ENCODE measurements around the gene PCNX2.

Gene PCNX2

DNA sequence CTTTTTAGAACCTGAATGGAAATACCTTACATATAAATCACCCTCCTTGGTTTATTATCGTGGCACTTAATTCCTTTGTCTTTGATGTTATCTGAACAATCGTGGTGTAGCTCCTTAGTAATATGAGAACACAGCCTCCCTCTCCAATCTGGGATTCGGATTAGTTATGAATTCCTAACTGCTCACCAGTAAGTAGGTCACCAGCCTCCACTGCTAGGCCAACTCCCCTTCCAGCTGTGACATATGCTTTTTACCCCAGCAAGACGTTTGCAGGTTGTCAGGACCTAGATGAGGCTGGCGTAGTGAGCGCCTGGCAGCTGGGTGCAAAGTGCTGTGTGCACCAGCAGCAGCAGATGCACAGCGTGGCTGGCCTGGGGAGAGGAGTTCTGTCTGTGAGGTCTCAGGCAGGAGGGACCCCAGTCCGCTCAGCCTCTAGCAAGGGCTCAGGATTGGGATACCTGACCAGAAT is 306.9 kb downstream of the PCNX2 start:
- TF ChIP-seq, protein P1, sequence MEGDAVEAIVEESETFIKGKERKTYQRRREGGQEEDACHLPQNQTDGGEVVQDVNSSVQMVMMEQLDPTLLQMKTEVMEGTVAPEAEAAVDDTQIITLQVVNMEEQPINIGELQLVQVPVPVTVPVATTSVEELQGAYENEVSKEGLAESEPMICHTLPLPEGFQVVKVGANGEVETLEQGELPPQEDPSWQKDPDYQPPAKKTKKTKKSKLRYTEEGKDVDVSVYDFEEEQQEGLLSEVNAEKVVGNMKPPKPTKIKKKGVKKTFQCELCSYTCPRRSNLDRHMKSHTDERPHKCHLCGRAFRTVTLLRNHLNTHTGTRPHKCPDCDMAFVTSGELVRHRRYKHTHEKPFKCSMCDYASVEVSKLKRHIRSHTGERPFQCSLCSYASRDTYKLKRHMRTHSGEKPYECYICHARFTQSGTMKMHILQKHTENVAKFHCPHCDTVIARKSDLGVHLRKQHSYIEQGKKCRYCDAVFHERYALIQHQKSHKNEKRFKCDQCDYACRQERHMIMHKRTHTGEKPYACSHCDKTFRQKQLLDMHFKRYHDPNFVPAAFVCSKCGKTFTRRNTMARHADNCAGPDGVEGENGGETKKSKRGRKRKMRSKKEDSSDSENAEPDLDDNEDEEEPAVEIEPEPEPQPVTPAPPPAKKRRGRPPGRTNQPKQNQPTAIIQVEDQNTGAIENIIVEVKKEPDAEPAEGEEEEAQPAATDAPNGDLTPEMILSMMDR (IDR thresholded peaks at IDR 0.05; ENCODE audit: insufficient read depth, low read depth, low read length, missing control alignments), result no peak
- peak; percentile 3 for DNase-seq (ENCODE audit: low read depth)
- no peak overlapping the region for H3K4me3 ChIP-seq (ENCODE audit: low read length)

DNA sequence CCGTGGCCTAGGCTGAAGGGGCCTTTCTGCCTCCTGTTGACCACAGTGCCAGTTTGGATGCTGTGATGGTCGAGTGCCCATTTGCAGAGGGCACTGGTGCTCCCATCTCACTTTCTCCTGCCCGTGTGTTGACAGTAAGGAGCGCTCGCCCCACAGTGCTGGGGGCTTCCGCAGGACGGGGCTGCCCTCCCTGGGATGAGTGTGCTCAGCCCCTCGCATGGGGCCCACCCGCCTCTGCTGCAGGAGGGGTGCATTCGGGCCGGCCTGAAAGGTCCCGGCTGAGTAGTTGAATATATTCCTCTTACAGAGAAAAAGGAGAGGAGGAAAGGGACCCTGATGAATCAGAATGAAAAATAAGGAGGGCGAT is 307.8 kb downstream of the PCNX2 start:
- no peak overlapping the region for H3K4me3 ChIP-seq (ENCODE audit: low read length)
- no peak for DNase-seq (ENCODE audit: low read depth)
- TF ChIP-seq, protein P1 (IDR thresholded peaks at IDR 0.05; ENCODE audit: insufficient read depth, low read depth, low read length, missing control alignments), result no peak

DNA sequence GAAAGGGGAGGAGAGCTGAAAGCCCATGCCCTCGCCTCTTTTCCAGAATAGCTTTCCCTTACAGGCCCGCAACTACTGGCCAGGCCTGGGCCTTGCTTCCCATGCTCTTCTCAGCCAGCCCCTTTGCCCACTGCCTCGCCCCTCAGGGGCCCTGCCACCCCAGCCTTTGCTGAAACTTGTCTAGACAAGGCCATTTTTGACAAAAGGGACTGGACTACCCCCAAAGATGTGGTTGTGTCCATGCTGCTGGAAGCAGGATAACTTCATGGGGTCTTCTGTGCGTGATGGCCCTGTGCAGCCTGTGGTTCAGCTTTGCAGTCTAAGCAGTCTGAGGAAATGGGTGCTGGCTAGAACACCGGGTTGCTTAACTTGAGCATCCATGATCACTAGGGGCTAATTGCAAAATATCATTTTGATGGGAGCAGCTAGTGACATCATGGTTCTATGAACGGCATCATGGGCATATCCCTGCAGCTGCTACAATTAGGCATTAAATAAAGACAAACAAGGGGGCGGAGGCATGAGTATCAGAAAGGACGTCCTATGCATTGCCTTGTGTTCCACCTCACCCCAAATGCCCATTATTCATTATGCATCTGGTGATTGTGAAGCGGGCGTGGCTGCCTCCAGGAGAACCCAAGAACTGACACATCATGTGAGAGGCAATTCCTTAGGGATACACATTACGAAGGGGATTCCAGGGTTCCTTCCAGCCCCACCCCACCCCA is 308.3 kb downstream of the PCNX2 start:
- DNase-seq (ENCODE audit: low read depth), result peak; percentile 32
- TF ChIP-seq, protein P1 (IDR thresholded peaks at IDR 0.05; ENCODE audit: insufficient read depth, low read depth, low read length, missing control alignments), result no peak
- H3K4me3 ChIP-seq (ENCODE audit: low read length), result no peak overlapping the region

DNA sequence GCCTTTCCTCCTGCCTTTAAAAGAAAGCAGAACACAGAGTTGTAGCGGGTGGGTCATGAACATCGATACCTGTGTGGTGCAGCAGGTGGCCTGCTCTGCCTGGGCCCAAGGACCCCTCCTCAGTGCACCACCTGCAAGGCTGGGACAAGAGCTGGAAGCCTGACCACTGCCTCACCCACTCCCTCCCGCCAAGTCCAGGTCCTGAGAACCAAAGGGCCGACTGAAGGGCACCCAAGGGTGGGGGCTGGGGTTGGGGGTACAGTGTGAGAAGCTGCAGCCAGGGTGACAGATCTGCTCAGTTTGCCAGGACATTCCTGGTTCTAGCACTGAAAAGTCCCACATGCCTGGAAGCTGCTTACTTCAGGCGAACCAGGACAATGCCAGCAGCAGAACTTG is 309.0 kb downstream of the PCNX2 start:
- TF ChIP-seq, protein P1 (IDR thresholded peaks at IDR 0.05; ENCODE audit: insufficient read depth, low read depth, low read length, missing control alignments), result no peak
- no peak overlapping the region for H3K4me3 ChIP-seq (ENCODE audit: low read length)
- DNase-seq (ENCODE audit: low read depth), result no peak

DNA sequence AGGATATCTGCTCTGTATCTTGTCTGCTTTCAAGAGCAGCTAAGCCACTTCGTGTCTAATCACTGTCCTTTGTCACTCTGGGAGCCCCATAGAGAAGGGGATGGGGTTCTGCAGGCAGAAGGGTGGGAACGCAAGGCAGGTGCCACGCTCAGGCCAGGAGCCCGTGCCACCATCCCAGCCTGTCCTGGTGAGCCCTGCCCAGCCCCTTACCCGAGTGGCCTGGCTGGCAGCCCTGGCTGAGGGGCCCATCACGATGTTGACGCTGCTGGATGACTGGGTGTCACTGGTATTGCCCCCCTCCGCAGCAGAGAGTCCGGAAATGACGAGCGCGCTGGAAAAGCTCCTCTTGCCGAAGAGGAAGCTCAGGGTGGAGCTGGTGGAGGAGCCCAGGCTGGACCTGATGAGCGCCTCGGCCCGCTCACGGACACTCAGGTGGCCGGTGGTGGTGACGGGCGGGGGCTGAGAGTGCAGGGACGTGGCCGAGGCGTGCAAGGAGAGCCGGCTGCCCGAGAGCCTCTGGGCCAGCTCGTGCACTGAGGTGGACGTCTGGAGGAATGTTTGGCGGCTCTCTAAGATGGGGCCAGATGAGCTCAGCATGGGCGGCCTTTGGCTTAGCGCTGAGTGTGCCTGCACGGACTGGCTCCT is 309.5 kb downstream of the PCNX2 start:
- no peak for DNase-seq (ENCODE audit: low read depth)
- TF ChIP-seq, protein P1 (IDR thresholded peaks at IDR 0.05; ENCODE audit: insufficient read depth, low read depth, low read length, missing control alignments), result no peak
- H3K4me3 ChIP-seq (ENCODE audit: low read length), result no peak overlapping the region

DNA sequence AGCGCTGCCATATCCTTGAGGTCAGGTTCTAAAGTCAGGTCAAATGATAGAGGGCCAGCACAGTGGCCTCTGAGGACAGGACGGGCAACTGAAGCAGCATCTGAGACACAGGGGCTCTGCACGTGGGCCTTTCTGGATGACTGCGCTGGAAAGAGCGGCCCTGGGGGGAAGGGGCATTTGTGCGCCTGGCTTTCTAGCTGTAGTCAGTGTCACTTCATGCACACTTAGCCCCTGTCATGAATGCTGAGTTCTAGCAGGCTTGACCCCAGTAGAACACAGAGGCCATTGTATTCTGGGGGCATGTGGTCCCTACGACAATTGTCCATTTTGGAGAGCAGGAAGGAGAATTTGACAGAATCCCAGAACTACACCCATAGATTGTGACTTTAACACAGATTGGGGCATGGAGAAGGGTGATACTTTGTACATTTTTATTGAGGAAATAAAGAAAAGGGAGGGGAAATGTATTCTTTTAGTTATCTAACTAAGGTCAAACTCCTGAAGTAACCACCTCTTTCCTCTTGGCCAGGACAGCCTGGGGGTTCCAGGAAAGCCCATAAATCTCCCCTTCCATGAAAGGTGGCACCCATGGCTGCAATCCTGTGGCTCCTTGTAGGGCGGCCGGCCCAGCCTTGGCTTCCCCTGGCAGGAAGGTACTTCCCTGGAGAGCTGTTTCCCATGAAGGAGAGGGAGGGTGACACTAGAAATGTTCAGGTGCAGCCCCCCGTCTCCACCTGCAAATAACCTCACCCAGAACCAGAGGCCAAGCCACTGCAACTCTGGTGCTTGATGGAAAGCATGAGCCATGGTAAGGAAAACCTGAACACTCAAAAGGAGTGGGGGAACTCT is 310.7 kb downstream of the PCNX2 start:
- no peak overlapping the region for H3K4me3 ChIP-seq (ENCODE audit: low read length)
- TF ChIP-seq, protein P1 (IDR thresholded peaks at IDR 0.05; ENCODE audit: insufficient read depth, low read depth, low read length, missing control alignments), result no peak

More for the DNA sequence above, 310.7 kb downstream of the PCNX2 start:
- DNase-seq (ENCODE audit: low read depth), result no peak

Measured in epithelial cell of esophagus (primary cell).